NCI-H748 (cell line): ENCODE measurements around the gene ERICH2.

Experiments used
- DNase-seq: peaks from one replicate; lab custom pipeline; 2025; ENCODE audit not compliant: unreplicated experiment; lab: John Stamatoyannopoulos, UW

The ERICH2 gene

GRCh38 chr2:170816504-170817092 lies 46.4 kb downstream of the ERICH2 start, which contains the start of gene GAD1:
Gene GAD1 (plus strand): TSS chr2:170816887. CDS start chr2:170818592, 1,705 bp downstream.
- peak; percentile 95 for DNase-seq

- DNase-seq, result peak; percentile 73
Measured at GRCh38 chr2:170817093-170818035, 47.2 kb downstream of the ERICH2 start.

GRCh38 chr2:170818036-170818751 lies 48.0 kb downstream of the ERICH2 start:
- DNase-seq, result peak; percentile 52

- peak; percentile 48 for DNase-seq
Measured at GRCh38 chr2:170818752-170819470, 48.7 kb downstream of the ERICH2 start.

- no peak for DNase-seq
Measured at GRCh38 chr2:170819680-170820664, 49.8 kb downstream of the ERICH2 start.

GRCh38 chr2:170820757-170821530 lies 50.8 kb downstream of the ERICH2 start:
- DNase-seq, result no peak

GRCh38 chr2:170821531-170822289 lies 51.5 kb downstream of the ERICH2 start:
- no peak for DNase-seq

GRCh38 chr2:170822290-170823087 lies 52.3 kb downstream of the ERICH2 start:
- DNase-seq, result no peak

- DNase-seq, result no peak
Measured at GRCh38 chr2:170823088-170823897, 53.1 kb downstream of the ERICH2 start.

GRCh38 chr2:170823898-170824215 lies 53.7 kb downstream of the ERICH2 start:
- no peak for DNase-seq

GRCh38 chr2:170824526-170825015 lies 54.4 kb downstream of the ERICH2 start:
- no peak for DNase-seq

- no peak for DNase-seq
Measured at GRCh38 chr2:170827841-170828532, 57.8 kb downstream of the ERICH2 start.

- no peak for DNase-seq
Measured at GRCh38 chr2:170828533-170828916, 58.3 kb downstream of the ERICH2 start.

- DNase-seq, result no peak
Measured at GRCh38 chr2:170829036-170829435, 58.9 kb downstream of the ERICH2 start.

GRCh38 chr2:170830166-170830565 lies 60.0 kb downstream of the ERICH2 start:
- no peak for DNase-seq

GRCh38 chr2:170831115-170831514 lies 60.9 kb downstream of the ERICH2 start:
- no peak for DNase-seq
